Activated CD4-positive, CD25-positive, alpha-beta regulatory T cell treated with anti-CD3 and anti-CD28 coated beads, Interleukin-2, amount 50 U/mL, for 16 hours (primary cell): ENCODE data around the gene CSE1L.
"Not testable (repeated sequence)": the region's sequence is repeated elsewhere in the genome, so short reads cannot be mapped to it uniquely, and the experiment has no call there.

Experiments used
- DNase-seq: peaks from one replicate; pipeline ENCODE4 v3.0.0-alpha.2; 2020; ENCODE audit warnings: low read depth, low spot score

CSE1L gene

DNA sequence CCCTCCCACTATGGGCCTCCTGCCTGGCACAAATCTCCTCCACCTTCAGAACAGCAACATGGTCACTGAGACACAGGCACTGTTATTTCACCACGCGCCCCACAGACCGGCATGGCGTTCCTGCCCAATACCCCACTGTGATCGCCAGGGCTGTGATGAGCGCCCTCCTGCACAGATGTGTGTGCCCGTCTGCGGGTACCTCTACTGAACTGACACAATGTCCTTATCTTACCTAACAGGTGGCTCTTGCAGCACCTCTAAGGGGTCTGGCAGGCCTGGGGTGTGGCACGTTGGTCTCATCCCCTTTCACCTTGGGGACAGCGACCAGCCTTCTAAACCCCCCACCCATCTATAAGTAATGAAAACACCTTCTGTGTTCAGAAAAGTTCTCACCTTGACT lies 77.9 kb downstream of the CSE1L start:
- no peak for DNase-seq

DNA sequence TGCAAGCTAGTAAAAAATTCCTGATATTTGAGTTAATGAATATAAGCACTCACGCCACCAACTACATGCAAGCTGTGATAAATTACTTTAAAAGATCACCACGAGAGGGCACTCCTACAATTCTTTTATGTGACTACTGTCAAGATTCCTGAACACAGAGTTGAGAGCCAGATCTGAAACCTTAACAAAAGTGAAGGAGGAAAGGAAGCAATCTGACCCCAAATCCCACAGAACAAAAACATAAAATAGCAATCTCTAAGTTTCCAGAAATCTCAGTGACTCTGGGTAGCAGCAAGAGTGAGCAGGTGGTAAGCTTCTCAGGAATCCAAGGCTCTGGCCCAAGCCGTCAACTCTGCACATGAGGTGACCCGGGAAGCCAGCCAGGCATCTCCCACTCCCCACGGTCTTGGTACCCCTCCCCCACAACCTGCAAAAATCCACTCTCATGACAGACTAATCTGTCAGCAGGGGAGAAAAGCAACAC lies 86.9 kb downstream of the CSE1L start:
- no peak for DNase-seq

DNA sequence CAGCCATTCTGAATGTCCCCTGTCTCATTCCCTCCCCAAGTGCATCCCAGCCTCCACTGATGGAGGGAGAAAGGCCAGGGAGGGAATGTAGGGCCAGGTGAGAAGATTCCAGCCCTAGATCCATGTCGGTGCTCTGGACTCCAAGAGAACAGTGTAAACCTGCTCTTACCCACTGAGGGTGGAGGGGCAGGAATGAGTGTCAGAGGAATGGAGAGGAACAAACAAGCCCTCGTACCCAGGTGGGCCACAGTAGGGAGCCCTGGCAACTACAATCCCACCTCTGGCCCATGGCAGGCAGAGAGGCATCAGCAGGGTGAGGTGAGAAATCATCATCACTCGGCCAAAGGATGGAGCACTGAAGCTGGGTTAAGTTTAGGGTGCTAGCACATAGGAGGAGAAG lies 87.5 kb downstream of the CSE1L start:
- DNase-seq: no peak

DNA sequence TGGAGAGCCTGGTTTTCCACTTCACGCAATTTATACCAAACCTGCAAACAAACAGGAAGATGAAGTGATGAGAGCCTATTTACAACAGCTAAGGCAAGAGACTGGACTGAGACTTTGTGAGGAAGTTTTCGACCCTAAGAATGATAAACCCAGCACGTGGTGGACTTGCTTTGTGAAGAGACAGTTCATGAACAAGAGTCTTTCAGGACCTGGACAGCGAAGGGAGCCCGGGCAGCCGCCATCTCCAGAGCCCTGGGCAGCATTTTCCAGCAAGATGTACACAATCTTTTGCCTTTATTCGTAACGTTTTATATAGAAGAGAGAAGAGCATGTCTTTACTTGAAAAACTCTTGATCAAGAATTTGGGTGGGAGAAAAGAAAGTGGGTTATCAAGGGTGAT lies 88.7 kb downstream of the CSE1L start:
- DNase-seq: not testable (repeated sequence)

DNA sequence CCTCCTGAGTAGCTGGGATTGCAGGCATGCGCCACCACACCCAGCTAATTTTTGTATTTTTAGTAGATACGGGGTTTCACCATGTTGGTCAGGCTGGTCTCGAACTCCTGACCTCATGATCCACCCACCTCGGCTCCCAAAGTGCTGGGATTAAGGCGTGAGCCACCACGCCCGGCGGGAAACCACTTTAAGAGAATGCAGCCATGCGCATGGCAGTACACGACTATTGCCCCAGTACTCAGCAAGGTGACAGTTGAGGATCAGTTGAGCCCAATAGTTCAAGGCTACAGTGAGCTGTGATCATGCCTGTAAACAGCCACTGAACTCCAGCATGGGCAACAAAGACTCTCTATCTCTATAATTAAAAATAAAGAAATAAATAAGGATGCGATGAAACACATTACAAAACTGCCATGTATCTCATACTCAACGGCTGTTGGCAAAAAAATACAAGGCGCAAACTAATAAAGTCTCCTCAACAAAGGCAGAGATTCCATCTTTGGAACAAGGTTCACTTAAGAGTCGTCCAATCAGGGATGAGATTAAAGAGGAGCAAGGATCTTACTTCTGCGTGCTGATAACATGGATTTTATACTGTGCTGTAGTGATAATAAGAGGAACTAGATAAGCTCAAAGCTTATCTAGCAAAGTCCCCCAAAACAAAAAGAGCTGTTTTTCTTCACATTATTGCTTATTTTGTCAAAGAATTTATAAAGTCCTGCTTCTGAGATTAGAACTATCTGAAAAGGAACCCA lies 90.9 kb downstream of the CSE1L start:
- no peak for DNase-seq

DNA sequence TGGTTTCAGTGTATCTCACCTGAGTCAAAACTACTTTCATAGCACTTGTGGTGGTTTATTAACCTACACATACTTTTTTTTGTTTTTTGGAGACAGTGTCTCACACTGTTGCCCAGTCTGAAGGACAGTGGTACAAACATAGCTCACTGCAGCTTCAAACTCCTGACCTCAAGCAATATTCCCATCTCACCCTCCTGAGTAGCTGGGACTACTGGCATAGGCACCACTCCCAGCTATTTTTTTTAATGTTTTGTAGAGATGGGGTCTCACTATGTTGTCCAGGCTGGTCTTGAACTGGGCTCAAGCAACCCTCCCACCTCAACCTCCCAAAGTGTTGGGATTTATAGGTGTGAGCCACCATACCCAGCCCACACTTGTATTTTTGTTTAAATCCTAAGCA lies 92.3 kb downstream of the CSE1L start:
- DNase-seq: no peak

DNA sequence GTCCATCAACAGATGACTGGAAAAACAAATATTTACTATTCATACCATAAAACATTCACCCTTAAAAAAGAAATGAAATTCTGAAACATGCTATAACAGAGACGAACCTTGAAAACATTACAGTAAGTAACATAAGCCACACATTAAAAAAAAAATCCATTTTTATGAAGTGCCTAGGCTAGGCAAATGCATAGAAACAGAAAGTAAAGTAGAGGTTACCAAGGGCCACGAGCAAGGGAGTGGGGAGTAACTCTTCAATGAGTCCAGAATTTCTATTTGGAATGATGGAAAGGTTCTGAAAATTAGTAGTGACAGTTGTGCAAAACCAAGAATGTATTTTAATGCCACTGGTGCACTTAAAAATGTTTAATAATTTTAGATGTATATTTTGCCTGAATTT lies 94.3 kb downstream of the CSE1L start:
- no peak for DNase-seq

DNA sequence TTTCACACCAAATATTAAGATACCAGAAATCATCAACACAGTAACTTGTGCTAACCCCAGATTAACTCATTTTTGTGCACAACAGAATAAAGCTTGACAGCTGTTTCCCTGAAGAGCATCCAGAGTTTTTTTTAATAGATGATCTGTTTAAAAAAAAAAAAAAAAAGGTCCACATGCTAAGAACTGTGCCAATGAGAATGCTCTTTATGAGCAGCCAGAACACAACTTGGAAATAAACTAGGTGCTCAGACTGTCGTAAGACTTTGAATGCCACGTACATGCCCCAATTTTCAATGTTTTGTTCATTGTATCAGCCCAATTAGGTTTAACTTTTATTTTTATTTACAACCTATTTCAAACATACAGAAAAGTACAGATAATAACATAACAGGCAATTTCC lies 94.7 kb downstream of the CSE1L start:
- DNase-seq: no peak
